NCI-H2196 (cell line): ENCODE results near the gene LRMDA.
"Not testable (repeated sequence)": the region's sequence is repeated elsewhere in the genome, so short reads cannot be mapped to it uniquely, and the experiment has no call there.

Source experiments
- DNase-seq: peaks from one replicate; lab custom pipeline; 2025; ENCODE audit not compliant: unreplicated experiment; lab: John Stamatoyannopoulos, UW

The LRMDA gene

GRCh38 chr10:76491216-76491615, 1059.8 kb downstream of the LRMDA start:
- DNase-seq, result no peak

GRCh38 chr10:76492026-76492425, 1060.6 kb downstream of the LRMDA start:
- no peak for DNase-seq

GRCh38 chr10:76492678-76493472, 1061.5 kb downstream of the LRMDA start:
- DNase-seq, result no peak

- no peak for DNase-seq
Observed at GRCh38 chr10:76497666-76498065, 1066.2 kb downstream of the LRMDA start.

- no peak for DNase-seq
Observed at GRCh38 chr10:76504823-76505222, 1073.4 kb downstream of the LRMDA start.

GRCh38 chr10:76509446-76509845, 1078.0 kb downstream of the LRMDA start:
- no peak for DNase-seq

- no peak for DNase-seq
Observed at GRCh38 chr10:76514321-76514720, 1082.9 kb downstream of the LRMDA start.

- DNase-seq, result no peak
Observed at GRCh38 chr10:76514869-76515268, 1083.4 kb downstream of the LRMDA start.

- DNase-seq, result no peak
Observed at GRCh38 chr10:76522547-76522946, 1091.1 kb downstream of the LRMDA start.

GRCh38 chr10:76523246-76523645, 1091.8 kb downstream of the LRMDA start:
- DNase-seq, result no peak

- DNase-seq, result no peak
Observed at GRCh38 chr10:76523791-76524351, 1092.4 kb downstream of the LRMDA start.

GRCh38 chr10:76526833-76527232, 1095.4 kb downstream of the LRMDA start:
- DNase-seq, result not testable (repeated sequence)

- DNase-seq, result no peak
Observed at GRCh38 chr10:76540331-76540730, 1108.9 kb downstream of the LRMDA start.

GRCh38 chr10:76540786-76541185, 1109.4 kb downstream of the LRMDA start:
- no peak for DNase-seq

GRCh38 chr10:76541852-76542251, 1110.4 kb downstream of the LRMDA start:
- DNase-seq, result no peak

- no peak for DNase-seq
Observed at GRCh38 chr10:76542307-76542930, 1111.0 kb downstream of the LRMDA start.

- no peak for DNase-seq
Observed at GRCh38 chr10:76543655-76544054, 1112.2 kb downstream of the LRMDA start.

GRCh38 chr10:76544789-76545188, 1113.4 kb downstream of the LRMDA start:
- DNase-seq, result no peak

GRCh38 chr10:76546411-76546810, 1115.0 kb downstream of the LRMDA start:
- DNase-seq, result no peak

- peak; percentile 72 for DNase-seq
Observed at GRCh38 chr10:76547352-76547972, 1116.0 kb downstream of the LRMDA start.

GRCh38 chr10:76548716-76549115, 1117.3 kb downstream of the LRMDA start:
- DNase-seq, result no peak

GRCh38 chr10:76549171-76549570, 1117.7 kb downstream of the LRMDA start:
- DNase-seq, result no peak
